RKO (cell line): ENCODE results near the gene BCAS1.
"Not testable (repeated sequence)": the region's sequence is repeated elsewhere in the genome, so short reads cannot be mapped to it uniquely, and the experiment has no call there.

ENCODE experiments used
- DNase-seq: peaks from one replicate; pipeline ENCODE4 v3.0.0-alpha.2; 2016; ENCODE audit warnings: low spot score

BCAS1 gene

DNA sequence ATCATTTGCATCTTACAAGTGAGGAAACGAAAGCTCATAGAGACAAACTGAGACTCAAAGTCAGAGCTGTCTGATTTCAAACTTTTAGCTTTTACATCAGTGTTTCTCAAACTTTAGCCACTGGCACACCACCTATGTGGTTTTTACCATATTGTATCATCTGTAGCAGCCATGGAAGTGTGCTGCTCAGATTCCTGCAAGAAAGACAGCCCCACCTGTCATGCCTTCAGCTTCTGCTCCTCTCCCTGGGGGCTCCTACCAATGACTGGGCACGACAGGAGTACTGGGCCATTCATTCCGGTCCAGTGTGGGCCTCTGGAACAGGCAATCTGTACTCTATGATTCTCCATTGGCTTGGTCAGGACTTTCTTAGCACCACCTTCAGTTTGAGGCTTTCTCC lies 87.0 kb downstream of the BCAS1 start:
- no peak for DNase-seq

DNA sequence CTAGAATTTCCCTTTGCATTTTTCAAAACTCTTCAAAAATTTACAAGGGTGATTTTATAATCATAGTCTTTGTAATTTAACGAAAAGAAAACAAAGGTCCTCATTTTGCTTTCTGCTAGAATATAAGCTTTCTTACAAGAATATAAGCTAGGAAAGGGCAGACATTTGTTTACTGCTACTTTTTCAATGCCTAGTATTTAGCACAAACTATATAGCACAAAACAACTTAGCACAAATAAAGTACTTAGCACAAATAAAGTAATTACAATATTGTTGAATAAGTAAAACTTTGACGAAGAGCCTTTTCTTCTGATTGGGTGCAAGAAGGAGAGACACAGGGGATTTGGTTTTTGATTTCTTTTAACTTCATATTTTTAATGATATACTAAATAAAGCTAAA lies 87.8 kb downstream of the BCAS1 start:
- no peak for DNase-seq

DNA sequence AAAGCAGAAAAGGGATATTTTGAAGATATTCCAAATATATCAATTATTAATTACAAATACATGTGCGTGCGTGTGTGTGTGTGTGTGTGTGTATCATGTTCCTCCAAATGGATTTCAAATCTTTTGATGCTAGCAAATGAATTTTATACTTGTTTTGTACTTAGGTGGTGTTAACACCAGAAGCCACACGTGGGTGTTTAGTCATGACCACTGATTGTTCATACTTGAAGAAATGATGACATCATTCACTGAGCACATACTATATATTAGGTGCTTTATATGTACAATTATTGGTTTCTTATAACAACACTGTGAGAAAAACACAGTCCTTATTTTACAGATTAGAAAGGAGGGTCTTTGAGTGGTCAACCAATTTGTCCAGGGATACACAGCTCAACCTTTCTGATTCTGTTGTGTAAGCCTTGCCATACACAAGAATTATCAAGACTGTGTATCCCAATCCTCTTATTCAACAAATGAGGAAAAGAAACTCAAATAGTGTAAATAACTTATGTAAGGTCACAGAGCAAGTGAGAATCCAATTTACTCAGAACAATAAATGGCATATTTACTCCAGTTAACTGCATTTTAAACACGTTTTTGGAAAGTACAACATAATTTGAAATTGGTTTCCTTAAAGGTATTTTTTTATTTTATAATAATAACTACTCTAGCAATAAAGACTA lies 88.5 kb downstream of the BCAS1 start:
- peak; percentile 29 for DNase-seq

DNA sequence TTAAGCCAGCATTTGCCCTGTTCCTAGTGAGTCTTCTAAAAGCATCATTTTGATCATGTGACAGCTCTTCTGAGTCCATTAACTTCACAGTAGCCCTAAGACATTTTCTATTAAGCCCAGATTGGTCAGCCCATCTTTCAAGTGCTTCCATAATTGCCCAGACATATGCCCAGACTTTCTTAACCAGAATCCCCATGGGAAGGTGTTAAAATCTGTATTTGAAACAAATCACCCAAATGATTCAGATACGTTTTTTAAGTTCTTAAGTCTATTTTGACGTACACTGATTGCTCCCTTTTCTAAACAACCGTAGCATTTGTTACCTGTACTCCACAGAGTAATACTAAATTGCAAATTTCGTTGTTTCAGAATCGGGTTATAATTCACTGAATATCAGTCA lies 89.3 kb downstream of the BCAS1 start:
- no peak for DNase-seq

DNA sequence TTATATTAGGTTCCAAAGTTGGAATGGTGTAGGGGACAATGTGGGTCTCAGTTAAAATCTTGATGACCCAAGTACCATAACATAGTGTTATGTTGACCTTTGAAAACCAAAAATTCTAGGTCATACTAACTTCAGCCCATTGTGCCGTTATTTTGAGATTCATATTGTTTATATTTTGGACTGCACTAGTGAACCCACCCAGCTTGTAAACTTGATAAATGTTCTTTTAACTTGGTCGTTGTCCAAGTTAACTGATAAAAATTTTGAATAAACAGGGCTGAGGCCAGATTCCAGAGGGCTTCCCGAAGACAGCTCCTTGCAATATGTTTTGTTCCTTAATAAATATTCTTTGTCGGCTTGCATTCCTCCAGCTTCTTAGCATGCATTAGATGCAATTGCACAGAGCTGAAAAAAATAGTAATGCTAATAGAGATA lies 90.3 kb downstream of the BCAS1 start:
- no peak for DNase-seq

DNA sequence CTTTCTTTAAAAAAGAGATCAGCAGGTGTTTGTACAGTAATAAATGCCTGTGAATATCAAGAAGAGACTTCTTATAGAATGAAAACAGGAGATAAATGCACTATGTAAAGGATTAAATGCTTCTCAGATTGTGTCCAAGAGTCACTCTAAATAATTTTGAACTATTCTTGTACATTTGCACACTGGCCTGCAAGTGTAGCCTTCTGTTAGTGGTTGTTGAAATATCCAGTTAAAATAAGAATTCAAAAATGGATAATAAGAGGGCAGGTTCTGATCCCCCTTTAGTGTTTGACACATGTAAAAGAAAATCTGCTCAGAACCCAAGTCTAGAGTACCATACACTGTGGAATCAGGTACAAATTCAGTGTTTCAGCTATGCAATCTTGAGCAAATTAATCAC lies 91.9 kb downstream of the BCAS1 start:
- no peak for DNase-seq

DNA sequence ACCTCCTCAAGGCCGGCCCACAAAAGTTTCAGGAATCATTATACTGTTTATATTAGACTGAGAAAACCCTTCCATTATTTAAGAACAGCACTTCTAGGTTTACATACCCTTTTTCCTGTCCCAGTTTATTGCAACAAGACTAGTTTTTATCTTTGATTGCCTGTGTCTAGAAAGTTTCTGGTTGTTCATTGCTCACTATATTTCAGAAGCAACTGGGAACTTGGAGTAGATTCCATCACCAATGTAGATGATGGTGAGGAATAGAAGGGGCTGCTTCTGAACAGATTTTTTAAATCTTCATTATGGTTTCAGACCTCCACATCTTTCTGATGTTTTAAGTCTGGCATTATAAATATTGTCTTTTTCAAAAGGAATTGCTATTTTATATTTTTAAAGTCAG lies 93.0 kb downstream of the BCAS1 start:
- no peak for DNase-seq

DNA sequence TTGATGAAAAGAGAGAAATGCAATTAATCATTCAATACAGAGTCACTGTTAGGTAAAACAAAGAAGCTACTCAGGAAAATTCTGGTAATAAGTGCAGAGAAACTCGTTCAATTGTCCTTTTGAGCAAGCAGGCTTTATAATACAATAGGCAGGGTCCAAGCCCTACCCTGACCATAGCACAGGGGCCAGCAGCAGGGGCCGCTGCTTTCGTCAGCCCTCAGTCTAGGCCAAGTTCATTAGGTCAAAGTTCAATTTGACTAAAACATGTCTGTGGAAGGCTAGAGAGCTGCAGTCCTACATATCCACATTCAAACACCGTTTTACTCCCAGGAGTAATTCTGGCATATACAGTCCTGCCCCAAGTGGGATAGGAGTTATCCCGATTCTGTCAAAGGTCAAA lies 94.6 kb downstream of the BCAS1 start:
- DNase-seq: no peak

DNA sequence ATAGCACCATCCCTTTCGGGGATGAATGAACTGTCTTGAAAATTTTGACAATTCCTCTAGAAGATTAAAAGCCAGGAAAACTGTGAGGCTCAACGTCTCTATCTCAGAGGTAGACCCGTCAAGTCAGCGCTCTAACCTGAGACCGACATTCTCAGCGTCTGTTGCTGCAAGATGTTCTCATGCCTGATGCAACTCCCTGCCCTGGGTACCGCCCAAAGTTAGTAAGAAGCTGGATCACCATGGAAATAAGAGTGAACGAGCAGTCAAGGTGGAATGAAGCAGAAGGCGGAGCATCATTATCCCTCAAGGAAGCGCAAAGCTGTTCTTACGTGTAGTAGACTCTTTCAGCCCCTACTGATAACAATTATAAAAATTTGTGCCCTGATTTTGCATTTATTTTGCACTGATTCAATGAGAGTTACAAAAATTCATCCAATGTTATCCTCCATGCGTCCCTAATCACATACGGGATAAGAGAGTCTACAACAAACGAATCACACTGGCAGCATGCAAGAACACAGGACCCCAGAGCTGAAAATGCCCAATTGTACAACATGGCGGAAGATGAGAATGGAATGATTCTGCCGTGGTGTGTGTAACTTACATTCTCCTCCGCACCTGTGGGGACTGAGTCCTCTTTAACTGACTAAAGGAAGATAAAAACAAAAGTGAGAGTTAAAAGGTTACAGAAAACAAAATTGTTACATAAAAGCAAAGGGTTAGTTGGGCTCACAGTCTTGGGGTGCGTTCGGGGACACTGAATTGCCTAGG lies 95.4 kb downstream of the BCAS1 start:
- DNase-seq: no peak

DNA sequence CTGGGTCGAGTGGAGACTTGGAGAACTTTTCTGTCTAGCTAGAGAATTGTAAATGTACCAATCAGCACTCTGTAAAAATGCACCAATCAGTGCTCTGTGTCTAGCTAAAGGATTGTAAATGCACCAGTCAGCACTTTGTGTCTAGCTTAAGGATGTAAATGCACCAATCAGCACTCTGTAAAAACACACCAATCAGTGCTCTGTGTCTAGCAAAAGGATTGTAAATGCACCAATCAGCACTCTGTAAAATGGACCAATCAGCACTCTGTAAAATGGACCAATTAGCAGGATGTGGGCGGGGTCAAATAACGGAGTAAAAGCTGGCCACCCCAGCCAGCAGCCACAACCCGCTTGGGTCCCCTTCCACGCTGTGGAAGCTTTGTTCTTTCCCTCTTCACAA lies 96.5 kb downstream of the BCAS1 start:
- DNase-seq: not testable (repeated sequence)

DNA sequence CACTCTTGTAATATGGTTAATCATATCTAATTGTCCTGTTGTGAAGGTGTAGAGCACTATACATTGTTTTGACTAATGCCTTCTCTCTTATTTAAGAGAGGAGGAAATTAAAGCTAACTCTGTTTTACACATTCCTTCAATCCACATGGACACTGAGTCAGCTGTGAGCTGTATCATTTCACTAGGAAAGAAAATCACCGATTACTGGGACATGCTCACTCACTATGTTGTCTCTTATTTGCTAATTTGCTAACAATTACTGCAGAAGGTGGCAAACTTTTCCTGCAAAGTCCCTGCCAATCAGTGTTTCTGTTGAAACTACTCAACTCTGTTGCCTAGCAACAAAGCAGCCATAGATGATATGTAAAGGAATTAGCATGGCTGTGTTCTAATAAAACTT lies 98.2 kb downstream of the BCAS1 start:
- DNase-seq: no peak

DNA sequence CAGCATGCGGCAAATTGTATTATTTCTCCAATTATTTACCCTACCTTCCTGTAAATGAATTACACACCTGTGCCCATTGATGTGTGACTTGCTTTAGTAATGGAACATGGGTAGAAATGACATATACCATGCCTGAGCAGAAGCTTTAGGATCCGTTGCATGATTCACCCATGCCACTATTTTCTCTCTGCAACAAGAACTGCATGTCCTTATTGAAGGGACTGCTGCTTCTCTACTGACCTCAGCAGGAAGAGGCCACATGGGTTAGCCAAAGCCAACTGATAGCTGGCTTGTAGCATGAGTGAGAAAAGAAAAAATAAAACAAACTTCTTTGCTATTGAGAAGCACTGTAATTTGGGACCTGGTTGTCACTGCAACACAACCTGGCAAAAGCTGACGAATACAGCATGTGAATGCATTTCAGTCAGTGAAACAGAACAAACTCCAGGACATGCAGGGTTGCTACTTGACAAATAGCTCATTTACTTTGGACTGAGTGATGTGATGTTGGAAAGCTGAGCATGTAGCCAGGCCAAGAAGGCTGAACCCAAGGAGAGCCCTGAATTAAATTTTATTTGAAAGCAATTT lies 99.2 kb downstream of the BCAS1 start:
- DNase-seq: no peak

DNA sequence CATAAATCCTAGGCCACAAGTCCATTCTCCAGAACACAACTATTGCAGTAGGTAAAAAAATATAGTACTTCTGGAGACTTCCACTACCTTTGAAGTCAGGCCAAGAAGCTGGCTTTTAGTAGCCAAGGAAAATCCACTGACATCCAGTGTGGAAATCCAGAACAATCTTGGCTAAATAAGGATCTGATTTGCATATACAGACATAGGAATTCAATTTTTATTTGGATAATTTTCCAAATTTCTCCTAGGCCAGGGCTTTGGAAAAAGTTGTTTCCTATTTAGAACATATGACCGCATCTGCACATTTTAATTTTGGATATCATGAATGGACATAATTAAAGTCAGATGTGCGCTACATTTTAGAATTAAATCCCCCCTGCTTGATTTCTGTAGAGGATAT lies 100.2 kb downstream of the BCAS1 start:
- no peak for DNase-seq

DNA sequence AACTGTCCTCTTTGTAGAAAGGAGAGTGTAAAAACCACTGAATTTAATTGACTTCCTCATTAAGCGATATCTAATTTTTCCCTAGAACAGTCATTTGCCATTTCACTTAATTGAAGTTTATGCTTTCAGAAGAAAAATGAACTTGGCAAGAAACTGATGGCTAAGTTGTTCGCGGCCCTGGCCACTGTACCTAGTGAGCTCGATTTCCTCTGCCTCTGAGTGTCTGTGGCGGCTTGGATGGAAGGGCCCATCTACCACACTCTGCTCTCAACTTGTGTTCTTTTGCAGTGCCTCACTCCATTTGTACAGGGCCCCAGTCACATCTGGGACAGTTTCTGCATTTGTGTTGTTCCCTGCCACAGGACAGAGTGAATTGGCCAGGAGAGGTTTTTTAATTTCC lies 102.9 kb downstream of the BCAS1 start:
- DNase-seq: no peak

DNA sequence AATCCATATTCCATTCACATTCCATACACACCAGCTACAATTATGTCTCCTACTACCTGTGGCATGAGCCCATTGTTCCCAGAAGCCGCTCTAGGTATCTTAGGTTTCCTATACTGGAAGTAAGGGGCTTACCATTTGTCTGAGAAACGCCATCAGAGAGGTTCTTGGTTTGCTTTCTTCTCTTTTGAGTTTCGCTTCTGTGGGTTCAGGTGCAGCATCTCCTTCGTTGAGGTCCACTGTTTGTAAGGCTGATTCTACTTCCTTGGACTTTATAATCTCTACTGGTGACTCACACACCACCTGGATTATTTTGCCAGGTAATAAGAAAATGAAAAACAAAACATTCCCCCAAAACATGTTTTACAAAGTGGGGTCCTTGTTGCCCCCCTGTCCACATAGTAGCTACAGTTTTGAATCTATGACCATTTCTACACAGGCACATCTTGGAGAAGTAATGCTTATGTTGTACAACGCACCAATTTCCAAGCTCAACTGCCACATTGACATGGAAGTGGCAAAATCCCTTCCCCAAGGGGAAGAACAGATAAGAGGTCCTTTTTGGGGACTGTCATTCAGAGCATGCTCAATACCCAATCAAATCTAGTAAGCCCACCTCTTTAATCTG lies 103.5 kb downstream of the BCAS1 start:
- no peak for DNase-seq

DNA sequence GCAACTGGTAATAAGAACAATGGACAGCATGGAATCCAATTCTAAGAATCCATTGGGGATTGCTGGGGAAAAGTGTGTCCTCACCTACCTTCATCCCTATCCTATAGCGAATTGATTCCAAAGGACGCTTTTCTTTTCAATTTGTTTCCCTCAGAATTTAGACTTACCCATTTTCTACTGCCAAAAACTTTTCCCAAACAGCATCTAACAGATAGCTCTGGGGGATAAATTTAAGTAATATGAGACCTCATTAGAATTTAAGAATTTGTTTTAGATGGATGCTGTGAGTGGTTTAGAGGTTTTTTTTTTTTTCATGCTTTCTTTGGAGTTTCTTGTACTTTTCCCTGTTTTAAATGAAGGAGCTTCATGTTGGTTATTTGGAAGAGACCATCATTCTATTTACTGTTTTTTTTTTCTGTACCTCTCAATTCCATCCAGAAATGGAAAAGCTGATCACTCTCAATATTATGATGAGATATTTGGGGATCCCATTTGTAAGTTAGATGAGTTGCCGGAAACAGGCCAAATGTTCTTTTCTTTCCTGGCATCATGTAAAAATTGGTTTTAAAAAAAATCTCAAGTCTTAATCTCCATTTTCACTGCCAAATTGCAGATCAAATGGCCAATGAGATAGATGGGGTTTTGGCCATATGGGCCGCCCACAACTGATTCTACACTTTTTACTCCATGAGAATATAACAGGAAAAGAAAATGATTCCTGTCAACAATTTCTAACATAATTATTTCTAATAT lies 105.7 kb downstream of the BCAS1 start:
- DNase-seq: no peak

DNA sequence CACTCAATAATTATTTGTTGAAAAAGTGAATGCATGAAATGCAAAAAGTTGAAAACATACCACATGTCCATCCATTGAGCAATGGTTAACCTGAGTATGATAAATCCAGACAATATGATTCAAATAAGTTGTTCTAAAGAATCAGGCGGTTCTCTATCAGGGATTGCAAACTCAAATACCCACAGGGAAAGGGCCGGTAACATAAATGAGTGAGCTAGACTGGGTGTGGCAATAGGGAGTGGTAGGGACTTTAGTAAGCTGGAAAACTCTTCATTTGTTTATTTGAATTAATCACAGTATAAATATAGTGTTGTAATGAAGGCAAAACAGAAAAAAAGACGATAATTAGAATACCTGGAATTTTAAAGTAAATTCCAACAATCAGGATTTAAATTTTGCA lies 106.3 kb downstream of the BCAS1 start:
- DNase-seq: no peak

DNA sequence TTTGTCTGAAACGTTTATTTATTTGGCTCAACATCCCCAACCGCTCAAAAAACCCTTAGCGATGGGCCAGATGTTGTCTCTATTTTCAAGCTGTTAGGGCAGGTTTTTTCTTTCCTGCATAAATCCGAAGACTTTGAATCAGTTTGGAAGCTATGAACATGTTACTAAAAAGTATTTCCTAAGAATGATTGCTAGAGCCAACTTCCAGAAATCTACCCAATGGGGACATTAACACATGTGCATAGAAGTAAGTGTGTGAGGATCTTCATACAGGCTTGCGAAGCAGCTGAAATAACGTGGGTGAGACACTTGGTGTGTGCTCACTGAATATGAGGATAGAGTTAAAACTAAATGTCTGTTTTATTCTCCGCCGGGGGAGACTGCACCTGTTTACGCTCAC lies 106.8 kb downstream of the BCAS1 start:
- DNase-seq: no peak

DNA sequence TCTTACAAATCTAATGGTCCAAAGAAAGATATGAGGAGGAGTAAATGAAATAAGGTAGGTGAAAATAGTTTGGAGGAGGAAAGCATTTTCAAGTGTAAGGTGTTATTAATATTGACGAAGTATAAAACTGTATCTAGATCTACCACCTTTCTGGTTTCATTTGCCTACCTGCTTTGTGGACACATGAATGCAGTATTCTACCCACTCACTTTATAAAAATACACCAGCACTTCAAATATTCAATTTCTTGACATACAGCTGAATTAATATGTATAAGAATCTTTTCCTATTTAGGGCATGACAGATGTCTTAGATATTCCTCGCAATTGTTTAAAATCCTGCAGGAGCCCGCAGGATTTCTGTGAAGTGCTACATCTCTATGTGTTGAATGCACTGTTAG lies 108.0 kb downstream of the BCAS1 start:
- DNase-seq: no peak

DNA sequence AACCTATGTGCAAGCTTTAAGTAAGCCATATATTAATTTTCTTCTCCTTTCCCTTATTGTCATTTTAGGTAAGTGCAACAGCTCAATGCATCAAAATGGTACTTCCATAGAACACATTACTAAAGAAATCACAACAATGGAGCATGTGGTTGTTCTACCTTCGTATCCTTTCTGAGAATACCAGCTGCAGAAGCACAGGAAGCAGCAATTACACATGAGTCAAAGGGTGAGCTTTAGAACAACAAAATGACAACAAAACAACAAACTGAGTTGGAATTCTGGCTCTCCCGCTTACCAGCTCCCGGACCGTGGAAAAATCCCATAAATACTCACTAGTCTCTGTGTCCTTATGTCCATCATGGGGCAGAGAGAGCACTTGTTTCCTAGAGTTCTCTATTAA lies 108.9 kb downstream of the BCAS1 start:
- DNase-seq: no peak

DNA sequence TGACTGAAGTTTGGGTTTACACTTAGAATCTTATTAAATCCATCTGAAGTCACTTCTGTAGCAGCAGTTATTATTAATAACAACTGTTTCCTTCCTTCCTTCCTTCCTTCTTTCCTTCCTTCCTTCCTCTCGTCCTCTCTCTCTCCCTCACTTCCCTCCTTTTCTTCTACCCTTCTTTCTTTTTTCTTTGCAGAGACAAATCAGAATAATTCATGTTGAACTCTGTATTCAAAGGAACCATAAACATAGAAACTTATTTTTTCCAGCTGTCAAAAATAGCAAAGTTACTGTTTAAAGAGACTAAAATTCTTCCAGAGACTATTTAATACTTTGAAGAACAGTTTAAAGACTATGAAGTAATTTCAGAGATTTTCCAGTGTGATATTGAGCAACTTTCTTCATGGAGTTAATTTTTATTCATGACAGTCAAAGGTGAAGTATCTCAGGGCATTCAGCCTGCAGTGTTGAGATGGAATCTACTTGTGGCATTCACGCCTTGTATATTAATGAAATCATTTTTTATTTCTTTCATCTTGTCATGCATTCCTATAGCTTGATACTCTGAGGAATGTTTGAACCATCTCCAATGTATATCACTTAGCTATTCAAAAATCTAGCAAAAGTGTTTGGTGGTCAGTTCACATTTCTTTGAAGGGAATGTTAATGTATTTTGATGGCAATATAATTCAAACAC lies 109.7 kb downstream of the BCAS1 start:
- DNase-seq: no peak
